ENCODE results near the gene ALCAM.

ALCAM gene

GRCh38 chr3:105343991-105344390, 22.7 kb upstream of the ALCAM start:
- Histone ChIP-seq H3K27me3 (no peaks in the 10 kb centered on the region), H3K27ac (no peak overlapping the region), H3K4me1 (ENCODE audit: control insufficient read depth in 1 of 2, insufficient read depth in 1 of 2, low read depth in 1 of 2, low read length in 1 of 2) (peaks cover 0 to 6% of the 10 kb centered on the region in 2 experiments), H3K36me3 (no peaks in the 10 kb centered on the region), H3K9me3 (no peaks in the 10 kb centered on the region), H3K4me3 (ENCODE audit: low read depth in 1 of 2, low read length in 1 of 2) (no peak overlapping the region)
- TF ChIP-seq CTCF (IDR thresholded peaks at IDR 0.05): no peak

GRCh38 chr3:105345156-105345555, 21.6 kb upstream of the ALCAM start:
- no peak for TF ChIP-seq CTCF (IDR thresholded peaks at IDR 0.05)
- Histone ChIP-seq H3K27me3 (no peaks in the 10 kb centered on the region), H3K27ac (no peak overlapping the region), H3K36me3 (no peaks in the 10 kb centered on the region), H3K4me1 (ENCODE audit: control insufficient read depth in 1 of 2, insufficient read depth in 1 of 2, low read depth in 1 of 2, low read length in 1 of 2) (peaks cover 0 to 6% of the 10 kb centered on the region in 2 experiments), H3K4me3 (ENCODE audit: low read depth in 1 of 2, low read length in 1 of 2) (no peak overlapping the region), H3K9me3 (no peaks in the 10 kb centered on the region)

GRCh38 chr3:105347625-105348302, 18.9 kb upstream of the ALCAM start:
- no peak overlapping the region for H3K4me3 ChIP-seq (ENCODE audit: low read depth in 1 of 2, low read length in 1 of 2)
- peaks cover 5% of the 10 kb centered on the region for H3K27me3 ChIP-seq
- no peak for TF ChIP-seq CTCF (IDR thresholded peaks at IDR 0.05)
- H3K36me3 ChIP-seq: no peaks in the 10 kb centered on the region
- H3K27ac ChIP-seq: no peak overlapping the region
- peaks cover 0 to 6% of the 10 kb centered on the region in 2 experiments for H3K4me1 ChIP-seq (ENCODE audit: control insufficient read depth in 1 of 2, insufficient read depth in 1 of 2, low read depth in 1 of 2, low read length in 1 of 2)
- no peaks in the 10 kb centered on the region for H3K9me3 ChIP-seq

GRCh38 chr3:105348307-105348706, 18.4 kb upstream of the ALCAM start:
- H3K27ac ChIP-seq: no peak overlapping the region
- H3K4me1 ChIP-seq (ENCODE audit: control insufficient read depth in 1 of 2, insufficient read depth in 1 of 2, low read depth in 1 of 2, low read length in 1 of 2): peaks cover 0 to 6% of the 10 kb centered on the region in 2 experiments
- TF ChIP-seq CTCF (IDR thresholded peaks at IDR 0.05): no peak
- no peaks in the 10 kb centered on the region for H3K36me3 ChIP-seq
- no peaks in the 10 kb centered on the region for H3K9me3 ChIP-seq
- H3K27me3 ChIP-seq: peaks cover 11% of the 10 kb centered on the region
- no peak overlapping the region for H3K4me3 ChIP-seq (ENCODE audit: low read depth in 1 of 2, low read length in 1 of 2)

- no peak for TF ChIP-seq CTCF (IDR thresholded peaks at IDR 0.05)
- Histone ChIP-seq H3K27ac (no peak overlapping the region), H3K36me3 (no peaks in the 10 kb centered on the region), H3K9me3 (no peaks in the 10 kb centered on the region), H3K4me3 (ENCODE audit: low read depth in 1 of 2, low read length in 1 of 2) (no peak overlapping the region), H3K27me3 (peaks cover 26% of the 10 kb centered on the region), H3K4me1 (ENCODE audit: control insufficient read depth in 1 of 2, insufficient read depth in 1 of 2, low read depth in 1 of 2, low read length in 1 of 2) (peaks cover 8 to 12% of the 10 kb centered on the region in 2 experiments)
These were observed 16.9 kb upstream of the ALCAM start for GRCh38 chr3:105349684-105350387.

All from neutrophil (primary cell).